Thyroid gland (tissue), 4 donors: Measurements from ENCODE around the gene NUAK1. TPM values are rescaled to one million over a fixed set of nuclear protein-coding genes. Genes with fewer than 3 reads are reported as not detected.
A peak's percentile ranks its signal among the peaks of the same experiment; 100 is the strongest.

Source experiments
- DNase-seq, 2 donors: peaks; one replicate each; pipeline ENCODE4 v3.0.0-alpha.2; 2019
- H3K27ac ChIP-seq, 3 donors: fragments of 200-600 bp; sonication (generic); 1 replicate in 2 of 3; 2 replicates in 1 of 3; pipeline ENCODE4 v1.5.1; 2016 to 2019; ENCODE audit warnings: mild to moderate bottlenecking in 1 of 3, moderate library complexity in 1 of 3
- H3K27me3 ChIP-seq: fragments of 200-600 bp; sonication (generic); one replicate; pipeline ENCODE4 v1.5.1; 2019
- H3K36me3 ChIP-seq, 2 donors: fragments of 200-600 bp; sonication (generic); one replicate each; pipeline ENCODE4 v1.5.1; 2016 to 2019
- H3K4me1 ChIP-seq, 2 donors: fragments of 200-600 bp; sonication (generic); one replicate each; pipeline ENCODE4 v1.5.1; 2017 to 2019
- H3K4me3 ChIP-seq, 3 donors: fragments of 200-600 bp; sonication (generic); replicated peaks in 1 of 3; 1 replicate in 2 of 3; 2 replicates in 1 of 3; pipeline ENCODE4 v1.5.1; 2016; ENCODE audit warnings: mild to moderate bottlenecking in 1 of 3
- H3K9me3 ChIP-seq: fragments of 200-600 bp; sonication (generic); one replicate; pipeline ENCODE4 v1.5.1; 2017
- CTCF ChIP-seq, 6 experiments: fragments of 200-600 bp in 3 of 6; fragments of 450-650 bp in 3 of 6; sonication (generic) in 3 of 6; IDR thresholded peaks; one replicate each; pipeline ENCODE4 v1.5.1; 2016 to 2019; ENCODE audit warnings: antibody characterized with exemption in 6 of 6, mild to moderate bottlenecking in 2 of 6, inconsistent platforms in 1 of 6, moderate library complexity in 1 of 6
- POLR2A ChIP-seq, 2 donors: fragments of 450-650 bp; IDR thresholded peaks; one replicate each; pipeline ENCODE4 v1.6.1; 2017; ENCODE audit warnings: antibody characterized with exemption in 2 of 2, mild to moderate bottlenecking in 2 of 2, moderate library complexity in 1 of 2
- WGBS, 2 donors: methylation state at CpG; one replicate each; pipeline ENCODE4 v1.1.5; 2017; 5-methylcytosine and 5-hydroxymethylcytosine counted together
- intact Hi-C: fragments of 100-400 bp; cut with DNase I; formaldehyde crosslinking; loops from one replicate; pipeline ENCODE4 v1.15.1; 2023
- total RNA-seq, 4 donors: library from RNA; depleted of rRNA; stranded (reverse); fragments of >200 nt; gene quantifications; one replicate each; pipeline ENCODE4 v1.2.3, GENCODE V29; 2016

NUAK1 gene
- total RNA-seq, 4 donors from 2014 or later, result 4.5 to 38.4 (median 10.6) TPM

GRCh38 chr12:106081606-106082005 is 57.1 kb downstream of the NUAK1 start:
- Histone ChIP-seq H3K4me3 (no peak overlapping the region), H3K36me3 (peaks cover 0 to 4% of the 10 kb centered on the region in 2 donors), H3K27me3 (no peaks in the 10 kb centered on the region), H3K27ac (peak overlapping the region in 1 of 3 donors; percentile 8), H3K4me1 (peaks cover 0 to 21% of the 10 kb centered on the region in 2 donors), H3K9me3 (no peaks in the 10 kb centered on the region)
- intact Hi-C loops, result no loop called here
- DNase-seq, result no peak
- TF ChIP-seq POLR2A (IDR thresholded peaks at IDR 0.05) (no peak), CTCF (IDR thresholded peaks at IDR 0.05) (no peak)

GRCh38 chr12:106080791-106081170 is 58.0 kb downstream of the NUAK1 start:
- no peak overlapping the region for H3K4me3 ChIP-seq
- TF ChIP-seq POLR2A (IDR thresholded peaks at IDR 0.05) (no peak), CTCF (IDR thresholded peaks at IDR 0.05) (no peak)
- peak overlapping the region; percentile 33 to 47 (median 39) for H3K27ac ChIP-seq
- H3K9me3 ChIP-seq, result no peaks in the 10 kb centered on the region
- DNase-seq, result no peak
- peaks cover 0 to 4% of the 10 kb centered on the region in 2 donors for H3K36me3 ChIP-seq
- H3K27me3 ChIP-seq, result no peaks in the 10 kb centered on the region
- intact Hi-C loops, result no loop called here
- peaks cover 0 to 21% of the 10 kb centered on the region in 2 donors for H3K4me1 ChIP-seq
- 91 to 92% methylated on average over 2 to 5 of the region's 5 CpGs for WGBS, 2 donors

- no peak for TF ChIP-seq POLR2A (IDR thresholded peaks at IDR 0.05)
- no peak for TF ChIP-seq CTCF (IDR thresholded peaks at IDR 0.05)
These were observed 58.5 kb downstream of the NUAK1 start for GRCh38 chr12:106080041-106080790.

GRCh38 chr12:106079148-106079738 is 59.5 kb downstream of the NUAK1 start:
- Histone ChIP-seq H3K36me3 (peaks cover 0 to 4% of the 10 kb centered on the region in 2 donors), H3K9me3 (no peaks in the 10 kb centered on the region), H3K27ac (no peak overlapping the region), H3K4me3 (no peak overlapping the region), H3K4me1 (peaks cover 0 to 21% of the 10 kb centered on the region in 2 donors), H3K27me3 (no peaks in the 10 kb centered on the region)
- intact Hi-C loops, result no loop called here
- DNase-seq, result no peak
- 86 to 88% methylated on average over 1 of the region's 1 CpG for WGBS, 2 donors
- TF ChIP-seq CTCF (IDR thresholded peaks at IDR 0.05) (no peak), POLR2A (IDR thresholded peaks at IDR 0.05) (no peak)

More at GRCh38 chr12:106080041-106080790, 58.5 kb downstream of the NUAK1 start:
- Histone ChIP-seq H3K9me3 (no peaks in the 10 kb centered on the region), H3K4me1 (peaks cover 0 to 21% of the 10 kb centered on the region in 2 donors), H3K27ac (peak overlapping the region; percentile 22 to 47 (median 33)), H3K36me3 (peaks cover 0 to 4% of the 10 kb centered on the region in 2 donors), H3K4me3 (no peak overlapping the region), H3K27me3 (no peaks in the 10 kb centered on the region)
- 67 to 78% methylated on average over 9 of the region's 9 CpGs for WGBS, 2 donors
- no peak for DNase-seq
- intact Hi-C loops, result no loop called here
